ENCODE results near the gene IQCE. TPM values are rescaled to one million over a fixed set of nuclear protein-coding genes. Genes with fewer than 3 reads are reported as not detected.

Gene IQCE
- total RNA-seq, 1 experiment from 2014 or later = 44.8 TPM

GRCh38 chr7:2621061-2621828 is 62.5 kb downstream of the IQCE start:
- intact Hi-C loops (cut with micrococcal nuclease; ENCODE audit: unreplicated experiment) = no loop called here
- Histone ChIP-seq H3K4me3 (ENCODE audit: low read depth in 2 of 2, low read length in 2 of 2) (no peak overlapping the region), H3K4me1 (ENCODE audit: control insufficient read depth, insufficient read depth, low read length) (peaks cover 18% of the 10 kb centered on the region), H3K9me3 (ENCODE audit: control insufficient read depth, insufficient read depth, low read depth, low read length) (no peaks in the 10 kb centered on the region), H3K27me3 (ENCODE audit: control insufficient read depth, insufficient read depth, low read length) (no peaks in the 10 kb centered on the region), H3K36me3 (ENCODE audit: control insufficient read depth, insufficient read depth, low read length) (no peaks in the 10 kb centered on the region), H3K27ac (ENCODE audit: low read length) (no peak overlapping the region)
- in situ Hi-C loops (cut with HindIII; ENCODE audit: low pct_unique_long_range_greater_than_20kb, low sequenced_read_pairs) = no loop called here
- DNase-seq (ENCODE audit: low read depth, low spot score) = no peak
- TF ChIP-seq TCF7L2 (IDR thresholded peaks at IDR 0.05; ENCODE audit: low read depth, low read length) (no peak), SIN3A (IDR thresholded peaks at IDR 0.05; ENCODE audit: borderline replicate concordance, insufficient read depth, low read depth, low read length) (no peak), REST (IDR thresholded peaks at IDR 0.05; ENCODE audit: insufficient read depth in 1 of 2, low read depth in 2 of 2, low read length in 1 of 2) (no peak), CTCF (IDR thresholded peaks at IDR 0.05) (no peak), POLR2AphosphoS5 (IDR thresholded peaks at IDR 0.05; ENCODE audit: low read depth, low read length) (no peak)
- BruUV-seq (replicated peaks) = no TSS peak
- ChIA-PET CTCF (interaction anchor here (0.6 to 0.7 kb wide), 2 partner anchors 60 to 170 kb away, joined by 3 read pairs; no protein-coding TSS in a partner anchor), POLR2A (interaction anchor here (0.6 to 0.7 kb wide), 2 partner anchors 9 to 268 kb away, joined by 3 to 4 read pairs; no protein-coding TSS in a partner anchor)
- ATAC-seq = no peak

GRCh38 chr7:2621948-2622640 is 63.3 kb downstream of the IQCE start:
- H3K27ac ChIP-seq (ENCODE audit: low read length) = no peak overlapping the region
- DNase-seq (ENCODE audit: low read depth, low spot score) = no peak
- in situ Hi-C loops (cut with HindIII; ENCODE audit: low pct_unique_long_range_greater_than_20kb, low sequenced_read_pairs) (no loop called here), intact Hi-C loops (cut with micrococcal nuclease; ENCODE audit: unreplicated experiment) (no loop called here)
- peaks cover 18% of the 10 kb centered on the region for H3K4me1 ChIP-seq (ENCODE audit: control insufficient read depth, insufficient read depth, low read length)
- TF ChIP-seq SIN3A (IDR thresholded peaks at IDR 0.05; ENCODE audit: borderline replicate concordance, insufficient read depth, low read depth, low read length) = no peak
- TF ChIP-seq TCF7L2 (IDR thresholded peaks at IDR 0.05; ENCODE audit: low read depth, low read length) = no peak
- TF ChIP-seq POLR2AphosphoS5 (IDR thresholded peaks at IDR 0.05; ENCODE audit: low read depth, low read length) = no peak
- TF ChIP-seq CTCF (IDR thresholded peaks at IDR 0.05) = no peak
- no peak for TF ChIP-seq REST (IDR thresholded peaks at IDR 0.05; ENCODE audit: insufficient read depth in 1 of 2, low read depth in 2 of 2, low read length in 1 of 2)
- ChIA-PET POLR2A (interaction anchor here (0.7 kb wide), 1 partner anchor 24 kb away, joined by 3 read pairs; no protein-coding TSS in a partner anchor), CTCF (interaction anchor here (0.7 to 1.3 kb wide), 2 partner anchors 13 to 30 kb away, joined by 3 to 11 read pairs; no protein-coding TSS in a partner anchor)
- no peaks in the 10 kb centered on the region for H3K36me3 ChIP-seq (ENCODE audit: control insufficient read depth, insufficient read depth, low read length)
- no peak overlapping the region for H3K4me3 ChIP-seq (ENCODE audit: low read depth in 2 of 2, low read length in 2 of 2)
- no peaks in the 10 kb centered on the region for H3K9me3 ChIP-seq (ENCODE audit: control insufficient read depth, insufficient read depth, low read depth, low read length)
- no peak for ATAC-seq
- no TSS peak for BruUV-seq (replicated peaks)
- no peaks in the 10 kb centered on the region for H3K27me3 ChIP-seq (ENCODE audit: control insufficient read depth, insufficient read depth, low read length)
